GM19025 (cell line): ENCODE results near the gene ZNF638.

Source experiments
- ATAC-seq: cut with Tn5 transposase; IDR thresholded peaks from one replicate; pipeline ENCODE4 v1.9.1; 2021; ENCODE audit warnings: mild to moderate bottlenecking, low read depth, moderate library complexity; ENCODE audit not compliant: unreplicated experiment

Gene ZNF638

GRCh38 chr2:71467180-71467815 lies 135.7 kb downstream of the ZNF638 start:
- no peak for ATAC-seq

- ATAC-seq, result no peak
Observed at GRCh38 chr2:71468279-71469015, 136.9 kb downstream of the ZNF638 start.

GRCh38 chr2:71469403-71470398 lies 138.1 kb downstream of the ZNF638 start:
- no peak for ATAC-seq

- no peak for ATAC-seq
Observed at GRCh38 chr2:71471276-71471675, 139.7 kb downstream of the ZNF638 start.

GRCh38 chr2:71472019-71472418 lies 140.4 kb downstream of the ZNF638 start:
- no peak for ATAC-seq

GRCh38 chr2:71473346-71474031 lies 141.9 kb downstream of the ZNF638 start:
- ATAC-seq, result no peak

- ATAC-seq, result no peak
Observed at GRCh38 chr2:71474116-71474743, 142.6 kb downstream of the ZNF638 start.

- no peak for ATAC-seq
Observed at GRCh38 chr2:71474744-71475397, 143.3 kb downstream of the ZNF638 start.

GRCh38 chr2:71476495-71476894 lies 144.9 kb downstream of the ZNF638 start:
- ATAC-seq, result no peak

GRCh38 chr2:71477231-71477691 lies 145.7 kb downstream of the ZNF638 start:
- ATAC-seq, result no peak

- ATAC-seq, result no peak
Observed at GRCh38 chr2:71478806-71479205, 147.2 kb downstream of the ZNF638 start.

- no peak for ATAC-seq
Observed at GRCh38 chr2:71479261-71479660, 147.7 kb downstream of the ZNF638 start.

GRCh38 chr2:71481111-71481510 lies 149.5 kb downstream of the ZNF638 start:
- ATAC-seq, result no peak

- no peak for ATAC-seq
Observed at GRCh38 chr2:71482055-71482454, 150.5 kb downstream of the ZNF638 start.

GRCh38 chr2:71483246-71483645 lies 151.7 kb downstream of the ZNF638 start:
- ATAC-seq, result no peak

GRCh38 chr2:71484354-71484753 lies 152.8 kb downstream of the ZNF638 start:
- ATAC-seq, result no peak
